Right ventricle myocardium superior (tissue), 1 donor: ENCODE data around the gene MGAT3. TPM values are rescaled to one million over a fixed set of nuclear protein-coding genes. Genes with fewer than 3 reads are reported as not detected.
"Not testable (repeated sequence)": the region's sequence is repeated elsewhere in the genome, so short reads cannot be mapped to it uniquely, and the experiment has no call there.

ENCODE experiments used
- ATAC-seq: fragments of 200-7000 bp; cut with Tn5 transposase; one replicate; pipeline ENCODE4 v1.9.1; 2020; ENCODE audit warnings: mild to moderate bottlenecking; ENCODE audit not compliant: poor library complexity
- DNase-seq: peaks from one replicate; pipeline ENCODE4 v3.0.0-alpha.2; 2020
- intact Hi-C: fragments of 100-400 bp; cut with DNase I; formaldehyde crosslinking; loops from one replicate; pipeline ENCODE4 v1.11.2; 2022
- total RNA-seq: library from RNA; stranded (reverse); fragmentation: NEBNext Ultra II Directional; extraction: Animal tissue kit (Norgen Biotek cat#: 25700); gene quantifications from one replicate; pipeline ENCODE4 v1.2.1, GENCODE V29; 2021
- donor health status: DM: no; HTN: yes; CAD: no; lungs with severe emphysema.

MGAT3 gene
- total RNA-seq, 1 donor from 2014 or later: 3.9 TPM

- peak; percentile 92 for ATAC-seq
- intact Hi-C loops: loop anchor here (10.0 kb wide), 2 partner anchors 175 to 345 kb away; partner anchors contain the start of gene SYNGR1
- peak; percentile 98 for DNase-seq
Observed at GRCh38 chr22:39519681-39520225, 62.9 kb downstream of the MGAT3 start.

GRCh38 chr22:39520226-39521105 lies 63.7 kb downstream of the MGAT3 start, which contains the start of gene ATF4:
Gene ATF4, plus strand, starts transcription at chr22:39520562. Its CDS starts 884 bp downstream, at chr22:39521446.
- ATAC-seq (peak; percentile 66), DNase-seq (peak; percentile 96)
- intact Hi-C loops: loop anchor here (10.0 kb wide), 2 partner anchors 176 to 346 kb away; partner anchors contain the start of gene SYNGR1

GRCh38 chr22:39521106-39521885 lies 64.5 kb downstream of the MGAT3 start:
- not testable (repeated sequence) for ATAC-seq, DNase-seq
- intact Hi-C loops: loop anchor here (10.0 kb wide), 2 partner anchors 176 to 346 kb away; partner anchors contain the start of gene SYNGR1

- intact Hi-C loops: loop anchor here (10.0 kb wide), 2 partner anchors 177 to 347 kb away; partner anchors contain the start of gene SYNGR1
- DNase-seq, ATAC-seq: not testable (repeated sequence)
Observed at GRCh38 chr22:39522091-39522490, 65.3 kb downstream of the MGAT3 start.

- intact Hi-C loops: loop anchor here (10.0 kb wide), 2 partner anchors 178 to 348 kb away; partner anchors contain the start of gene SYNGR1
- ATAC-seq (peak; percentile 4), DNase-seq (peak; percentile 44)
Observed at GRCh38 chr22:39522567-39523300, 65.9 kb downstream of the MGAT3 start.

GRCh38 chr22:39524089-39524752 lies 67.4 kb downstream of the MGAT3 start:
- ATAC-seq: no peak
- intact Hi-C loops: loop anchor here (10.0 kb wide), 2 partner anchors 179 to 349 kb away; partner anchors contain the start of gene SYNGR1

GRCh38 chr22:39524753-39525657 lies 68.2 kb downstream of the MGAT3 start:
- no peak for ATAC-seq
- intact Hi-C loops: loop anchor here (10.0 kb wide), 2 partner anchors 180 to 350 kb away; partner anchors contain the start of gene SYNGR1
- no peak for DNase-seq

More at GRCh38 chr22:39524089-39524752, 67.4 kb downstream of the MGAT3 start:
- DNase-seq: no peak

GRCh38 chr22:39525658-39525975 lies 68.8 kb downstream of the MGAT3 start:
- intact Hi-C loops: loop anchor here (10.0 kb wide), 2 partner anchors 181 to 351 kb away; partner anchors contain the start of gene SYNGR1
- ATAC-seq (no peak), DNase-seq (no peak)

- no peak for DNase-seq
- intact Hi-C loops: loop anchor here (10.0 kb wide), 2 partner anchors 182 to 352 kb away; partner anchors contain the start of gene SYNGR1
- ATAC-seq: no peak
Observed at GRCh38 chr22:39526736-39527171, 69.9 kb downstream of the MGAT3 start.

- no peak for ATAC-seq
- intact Hi-C loops: loop anchor here (10.0 kb wide), 2 partner anchors 183 to 353 kb away; partner anchors contain the start of gene SYNGR1
Observed at GRCh38 chr22:39527481-39527961, 70.7 kb downstream of the MGAT3 start.

GRCh38 chr22:39528080-39528661 lies 71.4 kb downstream of the MGAT3 start:
- intact Hi-C loops: loop anchor here (10.0 kb wide), 2 partner anchors 183 to 353 kb away; partner anchors contain the start of gene SYNGR1
- no peak for DNase-seq

More at GRCh38 chr22:39527481-39527961, 70.7 kb downstream of the MGAT3 start:
- DNase-seq: no peak

GRCh38 chr22:39528681-39529486 lies 72.1 kb downstream of the MGAT3 start:
- intact Hi-C loops: loop anchor here (10.0 kb wide), 2 partner anchors 184 to 354 kb away; partner anchors contain the start of gene SYNGR1
- ATAC-seq (peak; percentile 53), DNase-seq (peak; percentile 94)

More at GRCh38 chr22:39528080-39528661, 71.4 kb downstream of the MGAT3 start:
- no peak for ATAC-seq

GRCh38 chr22:39529487-39529851 lies 72.7 kb downstream of the MGAT3 start:
- intact Hi-C loops: loop anchor here (10.0 kb wide), 2 partner anchors 185 to 355 kb away; partner anchors contain the start of gene SYNGR1
- DNase-seq: no peak

GRCh38 chr22:39530116-39530515 lies 73.3 kb downstream of the MGAT3 start:
- intact Hi-C loops: no loop called here
- ATAC-seq (no peak), DNase-seq (no peak)

More at GRCh38 chr22:39529487-39529851, 72.7 kb downstream of the MGAT3 start:
- ATAC-seq: no peak
